Measurements from ENCODE around the gene RCBTB1. TPM values are rescaled to one million over a fixed set of nuclear protein-coding genes. Genes with fewer than 3 reads are reported as not detected.

Gene RCBTB1
- total and polyA plus RNA-seq, 10 of the 15 experiments (the other 5 are each of a cell fraction or from before 2014, with no cell fraction given) = 5.1 to 13.5 (median 11.2) TPM

DNA sequence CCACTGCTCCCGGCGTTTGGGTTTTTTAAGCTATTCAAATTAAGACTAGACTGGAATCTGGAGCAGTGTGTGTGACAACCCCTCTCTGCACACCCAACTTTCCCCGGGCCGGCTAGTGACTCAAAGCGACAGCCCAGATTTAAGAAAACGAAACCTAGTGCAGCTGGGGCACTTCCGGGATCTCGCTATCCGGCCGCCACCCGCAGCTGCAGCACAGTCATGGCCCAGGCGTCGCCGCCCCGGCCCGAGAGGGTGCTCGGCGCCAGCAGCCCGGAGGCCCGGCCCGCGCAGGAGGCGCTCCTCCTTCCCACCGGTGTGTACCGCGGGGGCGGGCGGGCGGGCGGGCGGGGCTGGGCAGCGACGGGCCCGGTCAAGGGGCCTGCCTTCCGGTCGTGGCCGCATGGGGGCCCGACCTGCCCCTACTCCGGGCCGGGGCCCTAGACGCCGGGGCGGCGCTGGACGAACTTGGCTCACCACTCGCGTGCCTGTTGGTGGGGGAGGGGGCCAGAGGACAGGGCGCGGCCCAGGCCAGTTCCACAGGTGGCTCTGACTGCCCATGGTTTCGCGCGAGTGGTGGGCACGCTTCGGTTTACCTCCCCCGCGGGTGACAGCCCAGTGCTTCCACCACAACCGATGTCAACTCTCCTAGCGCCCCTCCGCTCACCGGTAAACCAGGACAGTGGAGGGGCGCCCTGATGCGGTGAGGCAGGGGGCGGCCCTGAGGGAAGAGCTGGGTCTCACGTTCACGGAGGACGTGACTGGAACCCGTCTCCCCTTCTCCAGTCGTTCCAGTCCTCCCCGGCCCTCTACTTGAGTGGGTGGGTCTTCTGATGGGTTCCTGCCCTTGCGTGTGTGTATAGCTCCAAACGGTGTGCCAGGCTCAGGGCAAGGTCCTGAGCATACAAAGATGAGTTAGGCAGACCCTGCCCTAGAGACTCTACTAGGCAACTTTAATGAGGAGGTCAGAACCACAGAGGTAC, 89.3 kb downstream of the RCBTB1 start, which contains the start of gene PHF11:
Gene PHF11, plus strand, starts transcription at position 171 of the 980 bp plus-strand sequence. Its CDS starts 49 bp downstream, at position 220.
- in situ Hi-C loops (cut with MboI) (no loop called here), intact Hi-C loops (cut with micrococcal nuclease; ENCODE audit: unreplicated experiment) (loop anchor here (2.0 to 10.0 kb wide), 3 partner anchors 51 to 191 kb away; partner anchors contain the start of genes CAB39L and SETDB2)
- DNase-seq (ENCODE audit: low read depth, low spot score) (peak; percentile 65), FAIRE-seq (no peak), ATAC-seq (peak; percentile 86)
- Histone ChIP-seq H3K27ac (ENCODE audit: control insufficient read depth, insufficient read depth) (peak within 1 kb of the TSS; percentile 94), H3K27me3 (replicated peaks in 1 of 2; ENCODE audit: control insufficient read depth in 2 of 2, insufficient read depth in 2 of 2, low read length in 1 of 2) (no peaks in the 10 kb centered on the region), H3K4me1 (ENCODE audit: control insufficient read depth, insufficient read depth, low read length) (peaks cover 6% of the 10 kb centered on the region), H2AFZ (ENCODE audit: control insufficient read depth, low read depth, low read length) (peak within 1 kb of the TSS; percentile 68), H3K36me3 (ENCODE audit: control insufficient read depth in 2 of 2, insufficient read depth in 2 of 2, low read length in 1 of 2) (peaks cover 0 to 9% of the 10 kb centered on the region in 2 experiments; a peak in 2 of 4 replicates), H3K79me2 (ENCODE audit: control insufficient read depth, insufficient read depth, low read length) (peaks cover 10% of the 10 kb centered on the region), H3K9me3 (replicated peaks; ENCODE audit: control insufficient read depth, insufficient read depth, low read length) (no peaks in the 10 kb centered on the region), H3K4me3 (peak within 1 kb of the TSS; percentile 78), H4K20me1 (ENCODE audit: control insufficient read depth, insufficient read depth) (no peaks in the 10 kb centered on the region), H3K9ac (ENCODE audit: control insufficient read depth, insufficient read depth, low read length) (peak within 1 kb of the TSS; percentile 95), H3K4me2 (ENCODE audit: control insufficient read depth, insufficient read depth) (peak within 1 kb of the TSS; percentile 91)
- ChIA-PET SMC1A (ENCODE audit: uncharacterized antibody, unreplicated experiment) (interaction anchor here (0.8 to 1.8 kb wide), 4 partner anchors 11 to 90 kb away, joined by 3 to 13 read pairs (median 6); partner anchors contain the start of genes CAB39L and SETDB2), CTCF (interaction anchor here (0.6 to 2.0 kb wide), 4 partner anchors 10 to 92 kb away, joined by 3 to 13 read pairs (median 6); partner anchors contain the start of genes CAB39L and SETDB2), POLR2A (interaction anchor here (0.6 to 5.8 kb wide), 9 partner anchors 9 to 586 kb away, joined by 3 to 48 read pairs (median 3); partner anchors contain the start of genes CAB39L, EBPL and SETDB2), RAD21 (ENCODE audit: unreplicated experiment) (interaction anchor here (0.7 to 3.9 kb wide), 6 partner anchors 36 to 760 kb away, joined by 3 to 22 read pairs (median 3); partner anchors contain the start of genes CAB39L and SETDB2)
- 1% methylated on average over 58 of the region's 71 CpGs for WGBS (ENCODE audit: insufficient coverage, insufficient replicate concordance, low lambda C conversion rate, missing lambda C conversion rate)
- no TSS peak for BruUV-seq (replicated peaks)
- TF ChIP-seq TCF3 (IDR thresholded peaks at IDR 0.05; ENCODE audit: borderline replicate concordance, insufficient read depth, low read depth, low read length) = peak; percentile 91
- TF ChIP-seq ZNF207 (IDR thresholded peaks at IDR 0.05; ENCODE audit: borderline replicate concordance) = 0 out of 2 replicates have a peak, but pooled peaks have one; percentile 62
- peak; percentile 89 for TF ChIP-seq GATAD2B (conservative IDR thresholded peaks at IDR 0.05; ENCODE audit: low read depth)
- peak; percentile 96 for TF ChIP-seq TCF12 (IDR thresholded peaks at IDR 0.05; ENCODE audit: low read depth, low read length)
- peak; percentile 55; the same call in 1 of the 2 replicates for TF ChIP-seq BCL11A (IDR thresholded peaks at IDR 0.05; ENCODE audit: low read depth, low read length)
- TF ChIP-seq, protein P1, sequence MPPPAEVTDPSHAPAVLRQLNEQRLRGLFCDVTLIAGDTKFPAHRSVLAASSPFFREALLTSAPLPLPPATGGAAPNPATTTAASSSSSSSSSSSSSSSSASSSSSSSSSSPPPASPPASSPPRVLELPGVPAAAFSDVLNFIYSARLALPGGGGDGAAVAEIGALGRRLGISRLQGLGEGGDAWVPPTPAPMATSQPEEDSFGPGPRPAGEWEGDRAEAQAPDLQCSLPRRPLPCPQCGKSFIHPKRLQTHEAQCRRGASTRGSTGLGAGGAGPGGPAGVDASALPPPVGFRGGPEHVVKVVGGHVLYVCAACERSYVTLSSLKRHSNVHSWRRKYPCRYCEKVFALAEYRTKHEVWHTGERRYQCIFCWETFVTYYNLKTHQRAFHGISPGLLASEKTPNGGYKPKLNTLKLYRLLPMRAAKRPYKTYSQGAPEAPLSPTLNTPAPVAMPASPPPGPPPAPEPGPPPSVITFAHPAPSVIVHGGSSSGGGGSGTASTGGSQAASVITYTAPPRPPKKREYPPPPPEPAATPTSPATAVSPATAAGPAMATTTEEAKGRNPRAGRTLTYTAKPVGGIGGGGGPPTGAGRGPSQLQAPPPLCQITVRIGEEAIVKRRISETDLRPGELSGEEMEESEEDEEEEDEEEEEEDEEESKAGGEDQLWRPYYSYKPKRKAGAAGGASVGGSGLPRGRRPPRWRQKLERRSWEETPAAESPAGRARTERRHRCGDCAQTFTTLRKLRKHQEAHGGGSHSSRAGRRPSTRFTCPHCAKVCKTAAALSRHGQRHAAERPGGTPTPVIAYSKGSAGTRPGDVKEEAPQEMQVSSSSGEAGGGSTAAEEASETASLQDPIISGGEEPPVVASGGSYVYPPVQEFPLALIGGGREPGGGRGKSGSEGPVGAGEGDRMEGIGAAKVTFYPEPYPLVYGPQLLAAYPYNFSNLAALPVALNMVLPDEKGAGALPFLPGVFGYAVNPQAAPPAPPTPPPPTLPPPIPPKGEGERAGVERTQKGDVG (CRISPR knock-in tag; IDR thresholded peaks at IDR 0.05) = no peak
- peak; percentile 38; the same call in 1 of the 2 replicates for TF ChIP-seq SIN3A (IDR thresholded peaks at IDR 0.05; ENCODE audit: low read depth, low read length)
- TF ChIP-seq EP300 (IDR thresholded peaks at IDR 0.05; ENCODE audit: borderline replicate concordance in 1 of 2, control insufficient read depth in 1 of 2, low read depth in 2 of 2, low read length in 2 of 2) = no peak
- peak; percentile 36; the same call in 1 of the 2 replicates for TF ChIP-seq PAX5 (IDR thresholded peaks at IDR 0.05; ENCODE audit: borderline replicate concordance, low read depth, low read length)
- TF ChIP-seq, protein P2, sequence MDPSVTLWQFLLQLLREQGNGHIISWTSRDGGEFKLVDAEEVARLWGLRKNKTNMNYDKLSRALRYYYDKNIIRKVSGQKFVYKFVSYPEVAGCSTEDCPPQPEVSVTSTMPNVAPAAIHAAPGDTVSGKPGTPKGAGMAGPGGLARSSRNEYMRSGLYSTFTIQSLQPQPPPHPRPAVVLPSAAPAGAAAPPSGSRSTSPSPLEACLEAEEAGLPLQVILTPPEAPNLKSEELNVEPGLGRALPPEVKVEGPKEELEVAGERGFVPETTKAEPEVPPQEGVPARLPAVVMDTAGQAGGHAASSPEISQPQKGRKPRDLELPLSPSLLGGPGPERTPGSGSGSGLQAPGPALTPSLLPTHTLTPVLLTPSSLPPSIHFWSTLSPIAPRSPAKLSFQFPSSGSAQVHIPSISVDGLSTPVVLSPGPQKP (IDR thresholded peaks at IDR 0.05; ENCODE audit: low read depth, low read length) = peak; percentile 15; the same call in 1 of the 2 replicates
- TF ChIP-seq RCOR1 (conservative IDR thresholded peaks at IDR 0.05; ENCODE audit: low read depth, low read length) = no peak
- TF ChIP-seq GABPA (IDR thresholded peaks at IDR 0.05; ENCODE audit: low read depth) = peak; percentile 56; the same call in 1 of the 2 replicates
- TF ChIP-seq, protein P3, sequence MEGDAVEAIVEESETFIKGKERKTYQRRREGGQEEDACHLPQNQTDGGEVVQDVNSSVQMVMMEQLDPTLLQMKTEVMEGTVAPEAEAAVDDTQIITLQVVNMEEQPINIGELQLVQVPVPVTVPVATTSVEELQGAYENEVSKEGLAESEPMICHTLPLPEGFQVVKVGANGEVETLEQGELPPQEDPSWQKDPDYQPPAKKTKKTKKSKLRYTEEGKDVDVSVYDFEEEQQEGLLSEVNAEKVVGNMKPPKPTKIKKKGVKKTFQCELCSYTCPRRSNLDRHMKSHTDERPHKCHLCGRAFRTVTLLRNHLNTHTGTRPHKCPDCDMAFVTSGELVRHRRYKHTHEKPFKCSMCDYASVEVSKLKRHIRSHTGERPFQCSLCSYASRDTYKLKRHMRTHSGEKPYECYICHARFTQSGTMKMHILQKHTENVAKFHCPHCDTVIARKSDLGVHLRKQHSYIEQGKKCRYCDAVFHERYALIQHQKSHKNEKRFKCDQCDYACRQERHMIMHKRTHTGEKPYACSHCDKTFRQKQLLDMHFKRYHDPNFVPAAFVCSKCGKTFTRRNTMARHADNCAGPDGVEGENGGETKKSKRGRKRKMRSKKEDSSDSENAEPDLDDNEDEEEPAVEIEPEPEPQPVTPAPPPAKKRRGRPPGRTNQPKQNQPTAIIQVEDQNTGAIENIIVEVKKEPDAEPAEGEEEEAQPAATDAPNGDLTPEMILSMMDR (IDR thresholded peaks at IDR 0.05 in 2 of 3, conservative IDR thresholded peaks at IDR 0.05 in 1 of 3; ENCODE audit: control insufficient read depth in 2 of 3, extremely low read depth in 1 of 3, insufficient read depth in 1 of 3, low read depth in 3 of 3, low read length in 3 of 3) = no peak
- TF ChIP-seq POLR2AphosphoS5 (IDR thresholded peaks at IDR 0.05; ENCODE audit: low read length) = peak; percentile 82

Measured in GM12878 (cell line).